Measurements from ENCODE around the gene MYH14.

DNA sequence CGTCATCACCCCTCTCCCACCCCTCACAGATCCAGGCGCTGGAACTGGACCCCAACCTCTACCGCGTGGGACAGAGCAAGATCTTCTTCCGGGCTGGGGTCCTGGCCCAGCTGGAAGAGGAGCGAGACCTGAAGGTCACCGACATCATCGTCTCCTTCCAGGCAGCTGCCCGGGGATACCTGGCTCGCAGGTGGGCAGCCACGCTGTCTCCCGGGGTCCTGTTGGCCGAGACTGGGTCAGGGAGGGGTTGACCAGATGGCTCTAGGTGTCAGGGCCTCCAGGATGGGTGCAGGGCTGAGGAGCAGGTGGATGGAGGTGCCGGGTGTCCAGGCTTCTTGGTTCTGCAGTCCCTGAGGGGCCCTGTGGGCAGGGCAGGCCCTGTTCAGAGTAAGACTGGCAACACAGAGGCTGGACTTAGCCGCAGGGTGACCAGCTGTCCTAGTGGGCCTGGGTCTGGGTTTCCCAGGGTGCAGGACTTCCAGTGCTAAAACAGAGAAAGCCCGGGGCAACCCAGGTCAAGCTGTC lies 58.1 kb downstream of the MYH14 start:
- TF ChIP-seq POLR2A (IDR thresholded peaks at IDR 0.05; ENCODE audit: low read length) (no peak), GATA1 (IDR thresholded peaks at IDR 0.05; ENCODE audit: low read depth, low read length) (no peak)
